MG63 (cell line): Measurements from ENCODE around the gene LCP2. TPM values are rescaled to one million over a fixed set of nuclear protein-coding genes. Genes with fewer than 3 reads are reported as not detected.

Experiments
- DNase-seq: peaks from one replicate; pipeline ENCODE4 v3.0.0-alpha.2; 2020
- H3K27me3 ChIP-seq: fragments of 250-450 bp; sonication (Bioruptor Pico); 2 replicates; pipeline ENCODE4 v1.5.1; 2020; ENCODE audit warnings: mild to moderate bottlenecking, moderate library complexity
- H3K36me3 ChIP-seq: fragments of 250-450 bp; sonication (Bioruptor Pico); 2 replicates; pipeline ENCODE4 v1.5.1; 2020; ENCODE audit warnings: mild to moderate bottlenecking, moderate library complexity
- H3K4me3 ChIP-seq: fragments of 250-450 bp; sonication (Bioruptor Pico); 2 replicates; pipeline ENCODE4 v1.5.1; 2020; ENCODE audit warnings: mild to moderate bottlenecking, moderate library complexity
- H3K9me3 ChIP-seq: fragments of 250-450 bp; sonication (Bioruptor Pico); 2 replicates; pipeline ENCODE4 v1.5.1; 2020; ENCODE audit warnings: mild to moderate bottlenecking, moderate library complexity
- total RNA-seq: library from RNA; depleted of rRNA; stranded (reverse); fragments of >200 nt; shearing (Covaris generic); gene quantifications from 2 replicates; pipeline ENCODE4 v1.2.3, GENCODE V29; 2014; ENCODE audit warnings: low replicate concordance

The LCP2 gene
- total RNA-seq, 1 experiment from 2014 or later: not detected

- H3K9me3 ChIP-seq: no peaks in the 10 kb centered on the region
- no peaks in the 10 kb centered on the region for H3K36me3 ChIP-seq
Measured at GRCh38 chr5:170225326-170226128, 72.0 kb downstream of the LCP2 start.

DNA sequence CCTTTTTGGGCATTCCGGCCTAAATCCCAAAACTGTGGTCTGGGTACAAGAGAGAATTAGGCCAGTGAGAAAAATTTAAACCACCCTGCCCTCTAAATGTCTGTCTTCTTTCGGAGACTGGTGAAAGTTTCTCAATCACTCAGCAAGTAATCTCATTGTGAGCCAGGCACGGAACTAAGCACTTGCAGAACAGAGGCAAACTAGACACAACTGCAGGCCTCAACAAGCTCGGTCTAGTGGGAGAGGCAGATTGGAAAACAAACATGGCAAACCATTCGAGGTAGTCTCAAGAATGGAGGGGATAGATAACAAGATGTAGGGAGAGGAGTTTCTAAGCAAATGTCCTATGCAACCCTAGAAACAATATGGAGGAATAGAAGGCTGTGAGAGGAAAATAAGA lies 73.7 kb downstream of the LCP2 start:
- H3K9me3 ChIP-seq: no peaks in the 10 kb centered on the region
- H3K36me3 ChIP-seq: no peaks in the 10 kb centered on the region
- no peaks in the 10 kb centered on the region for H3K27me3 ChIP-seq
- no peak overlapping the region for H3K4me3 ChIP-seq
- no peak for DNase-seq

More at GRCh38 chr5:170225326-170226128, 72.0 kb downstream of the LCP2 start:
- Histone ChIP-seq H3K27me3 (no peaks in the 10 kb centered on the region), H3K4me3 (no peak overlapping the region)
- peak; percentile 59 for DNase-seq

DNA sequence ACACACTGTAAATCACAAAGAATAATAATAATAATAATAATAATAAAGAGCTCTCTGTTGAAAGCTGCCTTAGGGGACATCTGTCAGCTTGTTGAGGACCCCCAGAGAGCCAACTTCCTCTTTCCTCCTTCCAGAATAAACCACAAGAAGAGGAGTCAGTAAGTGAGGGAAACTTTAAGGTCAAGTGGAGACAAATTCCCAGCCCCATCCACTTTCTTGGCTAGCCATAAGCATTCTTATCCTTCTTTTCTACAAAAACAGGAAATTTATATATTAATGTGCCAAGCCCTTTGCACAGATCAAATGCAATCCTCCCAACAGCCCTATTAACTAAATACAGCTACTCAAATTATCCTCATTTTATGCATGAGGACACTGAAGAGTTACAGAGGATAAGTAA lies 74.2 kb downstream of the LCP2 start:
- H3K4me3 ChIP-seq: no peak overlapping the region
- no peaks in the 10 kb centered on the region for H3K27me3 ChIP-seq
- no peaks in the 10 kb centered on the region for H3K36me3 ChIP-seq
- DNase-seq: no peak
- no peaks in the 10 kb centered on the region for H3K9me3 ChIP-seq

DNA sequence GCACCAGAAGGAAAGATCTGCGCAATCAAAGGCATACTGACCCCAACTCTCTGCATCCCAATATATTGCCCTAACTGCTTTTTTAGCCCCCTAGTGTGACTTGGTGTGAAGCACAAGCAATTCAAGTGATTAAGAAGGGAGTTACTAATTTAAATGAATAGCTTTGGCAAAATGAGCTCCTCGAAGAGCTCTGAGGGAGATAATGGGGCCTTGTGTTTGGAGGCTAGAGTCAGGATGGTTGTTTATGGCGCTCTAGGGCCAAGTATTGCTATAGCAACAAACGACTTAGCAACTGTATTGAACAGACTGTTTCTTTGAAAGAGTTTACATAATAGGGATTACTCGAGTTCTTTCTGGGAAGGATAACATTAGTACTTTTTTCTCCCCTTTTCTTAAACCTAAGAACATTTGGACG lies 76.2 kb downstream of the LCP2 start:
- Histone ChIP-seq H3K36me3 (no peaks in the 10 kb centered on the region), H3K4me3 (no peak overlapping the region), H3K9me3 (no peaks in the 10 kb centered on the region), H3K27me3 (no peaks in the 10 kb centered on the region)
- no peak for DNase-seq

DNA sequence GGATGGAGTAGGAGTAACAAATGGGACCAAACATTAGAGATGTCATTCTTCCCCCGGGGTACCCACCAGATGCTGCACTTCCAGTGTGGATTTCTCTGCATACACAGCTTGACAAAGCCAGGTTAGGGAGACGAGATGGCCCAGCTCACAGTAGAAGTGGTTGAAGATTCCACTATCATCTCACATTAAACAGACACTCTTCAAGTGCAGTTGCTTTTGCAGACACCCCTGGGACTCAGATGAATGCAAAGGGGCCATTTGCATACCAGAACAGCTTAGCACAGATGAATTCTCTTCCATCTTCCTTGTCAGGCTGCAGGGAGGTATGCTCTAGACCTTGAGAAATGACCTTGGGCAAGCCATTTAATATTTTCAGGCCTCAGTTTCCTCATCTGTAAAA lies 77.4 kb downstream of the LCP2 start:
- no peaks in the 10 kb centered on the region for H3K27me3 ChIP-seq
- no peak for DNase-seq
- H3K4me3 ChIP-seq: no peak overlapping the region
- H3K9me3 ChIP-seq: no peaks in the 10 kb centered on the region
- H3K36me3 ChIP-seq: no peaks in the 10 kb centered on the region

- Histone ChIP-seq H3K27me3 (no peaks in the 10 kb centered on the region), H3K36me3 (no peaks in the 10 kb centered on the region), H3K9me3 (no peaks in the 10 kb centered on the region), H3K4me3 (no peak overlapping the region)
- DNase-seq: peak; percentile 65
Measured at GRCh38 chr5:170219615-170220014, 78.0 kb downstream of the LCP2 start.

GRCh38 chr5:170218726-170219125 lies 78.9 kb downstream of the LCP2 start:
- H3K4me3 ChIP-seq: no peak overlapping the region
- H3K27me3 ChIP-seq: no peaks in the 10 kb centered on the region
- H3K9me3 ChIP-seq: peaks cover 3% of the 10 kb centered on the region; the same call in 1 of the 2 replicates
- no peaks in the 10 kb centered on the region for H3K36me3 ChIP-seq
- no peak for DNase-seq

GRCh38 chr5:170217831-170218230 lies 79.7 kb downstream of the LCP2 start:
- Histone ChIP-seq H3K36me3 (no peaks in the 10 kb centered on the region), H3K9me3 (peaks cover 4% of the 10 kb centered on the region; the same call in 1 of the 2 replicates), H3K4me3 (no peak overlapping the region), H3K27me3 (no peaks in the 10 kb centered on the region)
- no peak for DNase-seq

- H3K27me3 ChIP-seq: no peaks in the 10 kb centered on the region
- peak; percentile 55 for DNase-seq
- H3K9me3 ChIP-seq: peaks cover 4% of the 10 kb centered on the region; the same call in 1 of the 2 replicates
- no peak overlapping the region for H3K4me3 ChIP-seq
- no peaks in the 10 kb centered on the region for H3K36me3 ChIP-seq
Measured at GRCh38 chr5:170216257-170216864, 81.2 kb downstream of the LCP2 start.

DNA sequence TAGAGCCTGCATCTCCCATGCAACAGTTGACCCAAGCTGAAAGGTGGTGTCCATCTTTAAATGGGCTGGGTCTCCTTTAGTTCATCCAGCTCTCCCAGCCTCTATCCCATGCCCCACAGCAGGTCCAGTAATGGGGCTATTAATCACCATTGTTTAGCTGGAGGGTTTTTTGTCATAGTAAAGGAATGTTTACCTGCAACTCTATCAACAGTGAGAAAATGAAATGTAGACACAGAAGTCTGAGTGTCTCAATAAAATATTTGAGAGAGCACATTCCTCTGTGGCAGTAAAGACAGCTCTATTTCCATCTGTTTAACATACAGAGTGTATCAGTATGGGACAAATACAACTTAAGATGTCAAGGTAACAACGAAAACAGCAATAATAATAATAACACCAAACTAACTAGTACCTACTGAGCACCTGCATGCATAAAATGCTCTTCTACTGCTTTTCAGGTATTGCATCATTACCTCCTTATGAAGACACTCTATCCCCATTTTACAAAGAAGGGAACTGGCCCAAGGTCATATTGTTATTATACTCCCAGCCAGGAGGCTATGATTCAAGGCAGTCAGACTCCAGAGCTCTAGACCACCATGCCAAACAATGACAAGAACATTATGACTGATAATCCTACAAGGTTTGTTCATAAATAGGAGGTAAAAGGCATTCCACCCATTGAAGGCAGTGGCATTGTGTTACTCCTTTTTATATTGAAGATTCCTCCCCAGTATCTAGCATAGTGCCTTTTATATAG lies 85.8 kb downstream of the LCP2 start:
- Histone ChIP-seq H3K4me3 (no peak overlapping the region), H3K9me3 (peaks cover 6% of the 10 kb centered on the region; the same call in 1 of the 2 replicates)
- no peak for DNase-seq

DNA sequence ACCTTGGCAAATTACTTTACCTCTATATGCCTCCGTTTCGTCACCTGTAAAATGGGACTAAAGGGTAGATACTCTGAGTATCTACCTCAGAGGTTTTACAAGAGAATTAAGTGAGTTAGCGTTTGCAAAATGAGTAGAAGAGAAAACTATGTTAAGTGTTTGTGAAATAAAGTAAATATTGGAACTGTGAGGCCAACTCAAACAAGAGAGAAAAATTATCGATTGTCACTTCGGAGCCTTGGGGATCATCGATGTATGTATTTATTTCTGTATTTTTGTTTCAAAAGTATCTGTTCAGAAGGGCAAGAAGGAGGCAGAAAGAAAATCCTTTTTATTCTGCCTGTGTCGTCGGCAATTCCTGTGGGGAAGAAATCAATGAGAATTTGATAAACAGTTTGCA lies 90.6 kb downstream of the LCP2 start:
- DNase-seq: no peak
- Histone ChIP-seq H3K27me3 (peaks cover 3% of the 10 kb centered on the region), H3K36me3 (no peaks in the 10 kb centered on the region), H3K4me3 (no peak overlapping the region), H3K9me3 (peaks cover 2% of the 10 kb centered on the region; the same call in 1 of the 2 replicates)

More for the DNA sequence above, 85.8 kb downstream of the LCP2 start:
- 0 out of 2 replicates have a peak, but pooled peaks cover under 1% of the 10 kb centered on the region for H3K27me3 ChIP-seq
- no peaks in the 10 kb centered on the region for H3K36me3 ChIP-seq

DNA sequence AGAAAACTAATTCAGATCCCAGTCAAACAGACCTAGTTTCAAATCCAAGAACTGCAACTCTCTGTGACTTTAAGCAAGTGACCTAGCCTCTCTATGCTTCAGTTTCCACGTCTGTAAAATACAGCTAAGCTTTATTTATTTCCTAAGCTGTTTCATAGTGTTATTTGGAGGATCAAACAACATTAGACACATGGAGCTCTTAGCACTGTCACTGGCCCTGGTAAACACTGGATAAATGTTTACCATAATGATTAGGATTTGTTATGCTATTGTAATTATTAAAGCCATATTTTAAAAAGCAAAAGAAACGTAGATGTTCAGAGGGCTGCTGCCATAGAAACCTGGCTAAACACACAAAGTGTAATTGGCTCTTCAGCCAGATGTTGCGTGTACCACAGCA lies 91.4 kb downstream of the LCP2 start:
- Histone ChIP-seq H3K36me3 (no peaks in the 10 kb centered on the region), H3K4me3 (no peak overlapping the region), H3K9me3 (peaks cover 2% of the 10 kb centered on the region; the same call in 1 of the 2 replicates), H3K27me3 (peaks cover 3% of the 10 kb centered on the region)
- DNase-seq: no peak

DNA sequence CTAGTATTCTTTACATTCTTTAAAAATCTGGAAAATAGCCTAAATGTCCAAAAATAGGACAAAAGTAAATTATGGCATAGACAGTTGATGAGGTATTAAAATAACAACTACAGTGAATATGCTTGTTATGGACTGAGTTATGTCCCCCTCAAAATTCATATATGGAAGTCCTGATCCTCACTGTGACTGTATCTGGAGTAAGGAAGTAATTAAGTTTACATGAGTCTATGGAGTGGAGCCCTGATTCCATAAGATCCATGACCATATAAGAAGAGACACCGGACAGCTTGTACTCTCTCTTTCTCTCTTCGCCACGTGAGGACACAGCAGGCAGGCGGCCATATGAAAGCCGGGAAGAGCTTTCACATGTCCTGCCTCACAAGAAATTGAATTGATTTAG lies 93.4 kb downstream of the LCP2 start:
- Histone ChIP-seq H3K27me3 (peaks cover 3% of the 10 kb centered on the region), H3K9me3 (no peaks in the 10 kb centered on the region)

GRCh38 chr5:170202117-170202516 lies 95.5 kb downstream of the LCP2 start:
- H3K9me3 ChIP-seq: no peaks in the 10 kb centered on the region
- H3K4me3 ChIP-seq: no peak overlapping the region
- H3K27me3 ChIP-seq: peaks cover 3% of the 10 kb centered on the region
- DNase-seq: no peak
- H3K36me3 ChIP-seq: no peaks in the 10 kb centered on the region

More for the DNA sequence above, 93.4 kb downstream of the LCP2 start:
- Histone ChIP-seq H3K4me3 (no peak overlapping the region), H3K36me3 (no peaks in the 10 kb centered on the region)
- no peak for DNase-seq

DNA sequence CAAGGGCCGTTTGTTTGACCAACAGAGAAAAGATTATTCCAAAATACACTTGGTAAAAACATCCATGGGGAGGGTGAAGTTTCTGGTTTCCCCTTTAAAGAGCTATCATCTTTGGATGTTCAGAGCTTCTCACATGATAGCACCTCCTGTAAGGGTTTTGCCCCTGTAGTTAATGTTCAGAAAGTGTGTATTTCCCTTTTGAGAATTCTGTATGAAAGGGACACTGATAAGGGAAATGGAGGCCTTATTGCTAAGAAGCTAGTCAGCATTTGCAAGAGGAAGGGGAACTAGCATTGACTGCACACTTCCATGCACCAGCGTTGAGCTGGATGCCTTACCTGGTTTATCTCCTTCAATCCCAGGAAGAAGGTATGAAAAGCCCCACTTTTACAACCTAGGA lies 96.3 kb downstream of the LCP2 start:
- H3K27me3 ChIP-seq: no peaks in the 10 kb centered on the region; the same call in none of the 2 replicates

DNA sequence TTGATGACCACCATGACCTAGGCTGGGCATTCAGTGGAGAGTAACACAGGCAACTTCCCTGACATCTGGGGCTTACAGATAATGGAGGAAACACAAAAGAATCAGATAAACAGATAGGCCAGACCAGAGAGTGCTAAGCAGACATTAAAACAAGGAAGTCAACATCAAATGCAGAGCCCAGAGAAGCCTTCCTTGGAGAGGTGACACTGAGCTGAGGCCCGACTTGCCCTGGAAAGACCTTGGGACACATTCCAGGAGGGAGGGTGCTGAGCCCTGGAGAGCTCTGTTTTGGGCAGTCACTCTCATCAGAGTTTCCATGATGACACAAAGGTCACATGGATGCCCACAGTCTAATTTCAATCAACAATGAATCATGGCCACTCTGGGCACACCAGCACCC lies 96.7 kb downstream of the LCP2 start:
- no peaks in the 10 kb centered on the region for H3K36me3 ChIP-seq
- H3K4me3 ChIP-seq: no peak overlapping the region
- H3K27me3 ChIP-seq: no peaks in the 10 kb centered on the region; the same call in none of the 2 replicates
- no peaks in the 10 kb centered on the region for H3K9me3 ChIP-seq
- DNase-seq: no peak

More for the DNA sequence above, 96.3 kb downstream of the LCP2 start:
- Histone ChIP-seq H3K9me3 (no peaks in the 10 kb centered on the region), H3K36me3 (no peaks in the 10 kb centered on the region), H3K4me3 (no peak overlapping the region)
- DNase-seq: no peak
